ENCODE results near the gene ACTRT3.

DNA sequence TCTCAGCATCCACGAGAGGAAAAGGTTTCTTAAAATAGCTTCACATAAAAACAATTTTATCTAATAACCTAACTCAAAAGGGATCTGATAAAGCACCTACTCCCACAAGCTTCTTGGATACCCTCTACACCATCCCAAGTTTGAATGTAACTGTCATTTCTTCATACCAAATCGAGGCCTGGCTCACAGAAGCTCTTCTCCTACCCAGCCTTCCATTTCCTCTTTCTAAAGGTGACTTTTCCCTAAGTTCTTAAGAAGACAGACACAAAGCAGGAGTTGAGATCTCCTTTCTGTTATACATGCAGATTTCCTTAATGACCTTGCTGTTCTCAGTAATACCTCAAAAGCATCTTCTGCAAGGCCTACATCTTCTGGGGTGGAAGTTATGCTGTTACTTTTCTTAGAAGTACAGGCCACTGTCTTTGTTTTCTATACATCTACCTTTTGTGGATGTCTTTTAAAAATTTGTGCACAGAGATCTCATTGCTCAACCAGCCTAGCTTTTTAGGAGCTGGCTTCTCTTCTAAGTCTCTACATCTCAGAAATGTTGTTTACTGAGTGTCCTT is 40.0 kb upstream of the ACTRT3 start:
- TF ChIP-seq POLR2A (IDR thresholded peaks at IDR 0.05), result no peak
- TF ChIP-seq, protein P1, sequence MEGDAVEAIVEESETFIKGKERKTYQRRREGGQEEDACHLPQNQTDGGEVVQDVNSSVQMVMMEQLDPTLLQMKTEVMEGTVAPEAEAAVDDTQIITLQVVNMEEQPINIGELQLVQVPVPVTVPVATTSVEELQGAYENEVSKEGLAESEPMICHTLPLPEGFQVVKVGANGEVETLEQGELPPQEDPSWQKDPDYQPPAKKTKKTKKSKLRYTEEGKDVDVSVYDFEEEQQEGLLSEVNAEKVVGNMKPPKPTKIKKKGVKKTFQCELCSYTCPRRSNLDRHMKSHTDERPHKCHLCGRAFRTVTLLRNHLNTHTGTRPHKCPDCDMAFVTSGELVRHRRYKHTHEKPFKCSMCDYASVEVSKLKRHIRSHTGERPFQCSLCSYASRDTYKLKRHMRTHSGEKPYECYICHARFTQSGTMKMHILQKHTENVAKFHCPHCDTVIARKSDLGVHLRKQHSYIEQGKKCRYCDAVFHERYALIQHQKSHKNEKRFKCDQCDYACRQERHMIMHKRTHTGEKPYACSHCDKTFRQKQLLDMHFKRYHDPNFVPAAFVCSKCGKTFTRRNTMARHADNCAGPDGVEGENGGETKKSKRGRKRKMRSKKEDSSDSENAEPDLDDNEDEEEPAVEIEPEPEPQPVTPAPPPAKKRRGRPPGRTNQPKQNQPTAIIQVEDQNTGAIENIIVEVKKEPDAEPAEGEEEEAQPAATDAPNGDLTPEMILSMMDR (IDR thresholded peaks at IDR 0.05), result no peak

Data from prostate gland (tissue), 2 donors.